ENCODE measurements around the gene EHD3.

Gene EHD3

GRCh38 chr2:31196622-31197021 lies 37.3 kb upstream of the EHD3 start:
- Histone ChIP-seq H3K4me2 (ENCODE audit: low read length) (no peak overlapping the region), H3K9me2 (ENCODE audit: low read depth, low read length) (no peaks in the 10 kb centered on the region)

GRCh38 chr2:31197166-31197565 lies 36.8 kb upstream of the EHD3 start:
- Histone ChIP-seq H3K4me1 (ENCODE audit: insufficient read depth, low read length, severe bottlenecking) (no peaks in the 10 kb centered on the region), H3K9ac (ENCODE audit: low read length) (no peak overlapping the region), H3K36me3 (ENCODE audit: insufficient read depth, low read length) (no peaks in the 10 kb centered on the region), H3K4me3 (ENCODE audit: low read depth, low read length, poor library complexity, severe bottlenecking) (no peak overlapping the region), H3K9me3 (ENCODE audit: low read length) (no peaks in the 10 kb centered on the region), H3K27ac (ENCODE audit: low read depth, low read length, poor library complexity, severe bottlenecking) (no peak overlapping the region), H3K79me2 (ENCODE audit: insufficient read depth, low read length) (no peaks in the 10 kb centered on the region), H3K27me3 (ENCODE audit: insufficient read depth, low read length) (no peaks in the 10 kb centered on the region), H3K4me2 (ENCODE audit: low read length) (no peak overlapping the region), H2AFZ (ENCODE audit: low read length) (no peak overlapping the region), H3K9me2 (ENCODE audit: low read depth, low read length) (no peaks in the 10 kb centered on the region), H3F3A (ENCODE audit: insufficient read depth, low read length) (no peaks in the 10 kb centered on the region), H4K20me1 (ENCODE audit: insufficient read depth, low read length) (no peaks in the 10 kb centered on the region)
- no peak for TF ChIP-seq CTCF (IDR thresholded peaks at IDR 0.05; ENCODE audit: low read length)
- no peak for TF ChIP-seq EZH2 (IDR thresholded peaks at IDR 0.05; ENCODE audit: borderline replicate concordance, low read length)

More at GRCh38 chr2:31196622-31197021, 37.3 kb upstream of the EHD3 start:
- Histone ChIP-seq H3K4me1 (ENCODE audit: insufficient read depth, low read length, severe bottlenecking) (no peaks in the 10 kb centered on the region), H3K79me2 (ENCODE audit: insufficient read depth, low read length) (no peaks in the 10 kb centered on the region), H3K36me3 (ENCODE audit: insufficient read depth, low read length) (no peaks in the 10 kb centered on the region), H3K4me3 (ENCODE audit: low read depth, low read length, poor library complexity, severe bottlenecking) (no peak overlapping the region), H4K20me1 (ENCODE audit: insufficient read depth, low read length) (no peaks in the 10 kb centered on the region), H3K9me3 (ENCODE audit: low read length) (no peaks in the 10 kb centered on the region), H2AFZ (ENCODE audit: low read length) (no peak overlapping the region), H3F3A (ENCODE audit: insufficient read depth, low read length) (no peaks in the 10 kb centered on the region), H3K27me3 (ENCODE audit: insufficient read depth, low read length) (no peaks in the 10 kb centered on the region), H3K27ac (ENCODE audit: low read depth, low read length, poor library complexity, severe bottlenecking) (no peak overlapping the region), H3K9ac (ENCODE audit: low read length) (no peak overlapping the region)
- TF ChIP-seq EZH2 (IDR thresholded peaks at IDR 0.05; ENCODE audit: borderline replicate concordance, low read length) (no peak), CTCF (IDR thresholded peaks at IDR 0.05; ENCODE audit: low read length) (no peak)

- no peaks in the 10 kb centered on the region for H3K27me3 ChIP-seq (ENCODE audit: insufficient read depth, low read length)
- TF ChIP-seq EZH2 (IDR thresholded peaks at IDR 0.05; ENCODE audit: borderline replicate concordance, low read length) (no peak), CTCF (IDR thresholded peaks at IDR 0.05; ENCODE audit: low read length) (no peak)
Measured at GRCh38 chr2:31197669-31198068, 36.3 kb upstream of the EHD3 start.

More at GRCh38 chr2:31197669-31198068, 36.3 kb upstream of the EHD3 start:
- Histone ChIP-seq H3K36me3 (ENCODE audit: insufficient read depth, low read length) (no peaks in the 10 kb centered on the region), H3K9me2 (ENCODE audit: low read depth, low read length) (no peaks in the 10 kb centered on the region), H3K79me2 (ENCODE audit: insufficient read depth, low read length) (no peaks in the 10 kb centered on the region), H3K27ac (ENCODE audit: low read depth, low read length, poor library complexity, severe bottlenecking) (no peak overlapping the region), H3K9me3 (ENCODE audit: low read length) (no peaks in the 10 kb centered on the region), H3K4me3 (ENCODE audit: low read depth, low read length, poor library complexity, severe bottlenecking) (no peak overlapping the region), H4K20me1 (ENCODE audit: insufficient read depth, low read length) (no peaks in the 10 kb centered on the region), H3K9ac (ENCODE audit: low read length) (no peak overlapping the region), H3K4me2 (ENCODE audit: low read length) (no peak overlapping the region), H3F3A (ENCODE audit: insufficient read depth, low read length) (no peaks in the 10 kb centered on the region), H2AFZ (ENCODE audit: low read length) (no peak overlapping the region), H3K4me1 (ENCODE audit: insufficient read depth, low read length, severe bottlenecking) (no peaks in the 10 kb centered on the region)

Data from OCI-LY1 (cell line).